ENCODE measurements around the gene ZNF366.

DNA sequence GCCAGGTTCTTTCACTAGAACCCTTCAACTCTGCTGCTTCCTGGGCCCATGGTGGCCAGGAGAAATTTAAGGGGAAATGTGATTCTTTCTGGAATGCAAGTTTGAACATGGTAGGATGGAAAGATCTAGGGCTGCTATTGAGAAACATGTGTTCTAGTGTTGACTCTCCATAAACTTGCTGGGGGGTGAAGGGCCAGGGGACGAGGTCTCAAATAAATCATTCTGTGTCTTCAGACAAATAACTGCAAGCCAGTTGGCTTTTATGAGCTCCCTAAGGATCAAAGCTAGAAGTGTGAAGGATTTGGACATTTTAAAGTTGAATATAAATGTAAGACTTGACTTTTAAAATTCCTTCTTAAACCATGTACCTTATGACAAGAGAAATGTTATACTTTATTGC lies 78.5 kb downstream of the ZNF366 start:
- TF ChIP-seq RAD21 (conservative IDR thresholded peaks at IDR 0.05 in 1 of 2, IDR thresholded peaks at IDR 0.05 in 1 of 2) = no peak
- TF ChIP-seq, protein P1, sequence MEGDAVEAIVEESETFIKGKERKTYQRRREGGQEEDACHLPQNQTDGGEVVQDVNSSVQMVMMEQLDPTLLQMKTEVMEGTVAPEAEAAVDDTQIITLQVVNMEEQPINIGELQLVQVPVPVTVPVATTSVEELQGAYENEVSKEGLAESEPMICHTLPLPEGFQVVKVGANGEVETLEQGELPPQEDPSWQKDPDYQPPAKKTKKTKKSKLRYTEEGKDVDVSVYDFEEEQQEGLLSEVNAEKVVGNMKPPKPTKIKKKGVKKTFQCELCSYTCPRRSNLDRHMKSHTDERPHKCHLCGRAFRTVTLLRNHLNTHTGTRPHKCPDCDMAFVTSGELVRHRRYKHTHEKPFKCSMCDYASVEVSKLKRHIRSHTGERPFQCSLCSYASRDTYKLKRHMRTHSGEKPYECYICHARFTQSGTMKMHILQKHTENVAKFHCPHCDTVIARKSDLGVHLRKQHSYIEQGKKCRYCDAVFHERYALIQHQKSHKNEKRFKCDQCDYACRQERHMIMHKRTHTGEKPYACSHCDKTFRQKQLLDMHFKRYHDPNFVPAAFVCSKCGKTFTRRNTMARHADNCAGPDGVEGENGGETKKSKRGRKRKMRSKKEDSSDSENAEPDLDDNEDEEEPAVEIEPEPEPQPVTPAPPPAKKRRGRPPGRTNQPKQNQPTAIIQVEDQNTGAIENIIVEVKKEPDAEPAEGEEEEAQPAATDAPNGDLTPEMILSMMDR (IDR thresholded peaks at IDR 0.05) = no peak

Measured in A549 (cell line).